NCI-H2227 treated with DMSO at 0.1 percent for 48 hours (cell line): Measurements from ENCODE around the gene PTBP1.

Experiments used
- DNase-seq: peaks from one replicate; lab custom pipeline; 2025; lab: John Stamatoyannopoulos, UW

The PTBP1 gene

DNA sequence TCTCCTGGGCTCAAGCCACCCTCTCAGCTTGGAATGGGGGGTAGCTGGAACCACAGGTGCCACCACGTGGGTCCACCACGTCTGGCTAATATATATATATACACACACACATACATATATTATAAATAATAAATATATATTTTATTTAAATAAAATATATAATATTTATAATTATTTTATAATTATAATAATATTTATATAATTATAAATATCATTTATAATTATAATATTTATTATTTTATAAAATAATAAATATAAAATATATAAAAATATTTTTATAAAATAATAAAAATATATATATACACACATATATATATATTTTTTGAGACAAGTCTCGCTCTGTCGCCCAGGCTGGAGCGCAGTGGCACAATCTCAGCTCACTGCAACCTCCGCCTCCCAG is 57.3 kb downstream of the PTBP1 start:
- DNase-seq = no peak

DNA sequence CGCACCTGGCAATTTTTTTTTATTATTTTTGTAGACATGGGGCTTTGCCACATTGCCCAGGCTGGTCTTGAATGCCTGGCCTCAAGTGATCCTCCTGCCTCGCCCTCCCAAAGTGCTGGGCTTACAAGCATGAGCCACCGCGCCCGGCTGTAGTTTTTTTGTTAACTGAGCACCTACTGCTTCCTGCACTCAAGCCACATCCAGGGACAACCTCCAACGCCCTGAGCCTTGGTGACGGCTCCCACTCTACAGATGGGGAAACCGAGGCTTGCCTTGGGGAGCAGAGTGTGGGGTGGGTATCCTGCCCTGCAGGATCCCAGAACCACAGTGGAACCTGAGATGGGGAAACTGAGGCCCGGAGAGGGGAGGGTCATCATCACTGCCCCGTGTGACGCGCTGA is 57.9 kb downstream of the PTBP1 start:
- DNase-seq = no peak

DNA sequence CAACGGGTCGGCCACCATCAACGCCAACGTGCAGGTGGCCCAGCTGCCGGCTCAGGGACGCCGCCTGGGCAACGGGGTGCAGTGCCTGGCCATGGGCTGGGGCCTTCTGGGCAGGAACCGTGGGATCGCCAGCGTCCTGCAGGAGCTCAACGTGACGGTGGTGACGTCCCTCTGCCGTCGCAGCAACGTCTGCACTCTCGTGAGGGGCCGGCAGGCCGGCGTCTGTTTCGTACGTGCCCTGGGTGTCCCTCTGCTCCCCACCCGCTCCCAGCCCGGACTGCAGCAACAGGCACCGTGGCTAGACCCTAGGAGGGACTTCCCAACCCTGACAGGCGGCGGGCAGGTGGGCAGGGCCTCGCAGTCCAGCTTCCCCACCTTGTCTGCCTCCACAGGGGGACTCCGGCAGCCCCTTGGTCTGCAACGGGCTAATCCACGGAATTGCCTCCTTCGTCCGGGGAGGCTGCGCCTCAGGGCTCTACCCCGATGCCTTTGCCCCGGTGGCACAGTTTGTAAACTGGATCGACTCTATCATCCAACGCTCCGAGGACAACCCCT is 58.4 kb downstream of the PTBP1 start:
- no peak for DNase-seq

DNA sequence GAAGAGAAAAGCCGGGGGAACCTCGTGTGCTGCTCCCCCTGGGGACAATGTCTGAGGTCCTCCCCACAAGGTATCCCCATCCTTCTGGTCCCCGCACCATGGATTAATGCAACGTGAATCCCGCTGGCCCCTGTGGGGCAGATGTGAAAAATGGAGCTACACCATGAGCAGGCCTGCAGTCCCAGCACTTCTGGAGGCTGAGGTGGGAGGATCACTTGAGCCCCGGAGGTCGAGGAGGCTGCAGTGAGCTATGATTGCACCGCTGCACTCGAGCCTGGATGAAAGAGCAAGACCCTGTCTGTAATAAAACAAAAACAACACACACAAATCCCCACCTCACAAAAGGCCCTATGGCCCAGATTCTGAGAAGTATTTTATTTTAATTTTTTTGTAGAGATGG is 61.0 kb downstream of the PTBP1 start:
- DNase-seq = no peak

DNA sequence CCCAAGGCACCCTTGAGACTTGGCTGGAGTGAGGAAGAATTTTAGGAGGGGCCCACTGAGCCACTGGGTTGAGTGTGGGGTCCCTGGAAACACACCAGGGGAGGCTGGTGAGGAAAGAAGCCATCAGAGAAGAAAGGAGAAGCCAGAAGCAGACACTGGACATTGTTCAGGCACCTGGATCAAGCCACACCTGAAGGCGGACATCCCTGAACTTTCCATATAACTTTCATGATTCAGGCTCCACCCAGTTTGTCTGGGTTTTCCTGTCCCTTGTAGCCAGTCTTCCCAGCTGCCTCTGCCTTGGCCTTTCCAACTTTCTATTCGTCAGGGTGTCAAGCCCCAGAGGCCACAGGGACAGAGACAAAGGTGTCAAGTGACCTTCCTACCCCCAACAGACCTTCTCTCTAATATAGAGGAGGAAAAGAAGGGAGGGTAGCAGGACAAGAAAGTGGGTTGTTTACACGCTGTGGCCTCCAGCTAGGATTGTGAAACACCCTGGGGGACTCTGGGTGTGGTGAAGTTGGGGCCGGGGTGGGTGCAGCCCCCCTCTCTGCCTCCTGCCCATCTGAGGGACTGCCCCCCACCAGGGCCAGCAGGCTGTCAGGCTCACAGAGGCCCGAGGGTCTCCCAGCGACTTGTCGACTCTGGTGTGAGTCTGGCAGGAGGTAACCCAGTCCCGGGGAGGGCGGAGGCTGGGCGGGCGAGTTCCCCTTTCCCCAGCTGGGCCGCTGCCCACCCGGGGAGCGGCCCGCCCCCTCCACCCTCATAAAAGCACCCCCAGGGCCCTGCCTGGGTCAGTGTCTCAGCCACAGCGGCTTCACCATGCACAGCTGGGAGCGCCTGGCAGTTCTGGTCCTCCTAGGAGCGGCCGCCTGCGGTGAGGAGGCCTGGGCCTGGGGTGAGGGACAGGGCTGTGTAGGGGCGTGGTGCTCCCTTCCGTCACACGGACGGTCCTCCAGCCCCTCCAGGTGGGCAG is 61.9 kb downstream of the PTBP1 start, which contains the start of gene CFD:
Gene CFD (plus strand): TSS at position 797 of the 976 bp plus-strand sequence. CDS start 26 bp downstream, at position 823.
- no peak for DNase-seq

DNA sequence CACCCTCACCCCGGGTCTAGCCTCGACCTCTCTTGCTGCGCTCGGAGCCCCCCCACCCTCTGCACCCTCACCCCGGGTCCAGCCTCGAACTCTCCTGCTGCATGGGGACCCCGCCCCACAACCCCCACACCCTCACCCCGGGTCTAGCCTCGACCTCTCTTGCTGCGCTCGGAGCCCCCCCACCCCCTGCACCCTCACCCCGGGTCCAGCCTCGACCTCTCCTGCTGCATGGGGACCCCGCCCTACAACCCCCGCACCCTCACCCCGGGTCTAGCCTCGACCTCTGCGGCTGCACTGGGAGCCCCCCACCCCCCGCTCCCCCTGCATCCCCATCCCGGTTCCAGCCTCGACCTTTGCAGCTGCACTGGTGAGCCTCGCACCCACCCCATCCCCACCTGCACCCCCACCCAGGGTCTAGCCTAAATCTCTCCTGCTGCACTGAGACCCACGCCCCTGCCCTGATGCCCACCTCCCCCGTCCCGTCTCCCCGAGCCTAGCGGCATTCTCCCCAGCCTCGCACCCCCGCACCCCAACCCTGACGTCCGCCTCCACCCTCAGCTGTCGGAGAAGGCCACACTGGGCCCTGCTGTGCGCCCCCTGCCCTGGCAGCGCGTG is 64.0 kb downstream of the PTBP1 start:
- no peak for DNase-seq
